GM21717 (cell line): ENCODE data around the gene TBL1X.
"Not testable (repeated sequence)": the region's sequence is repeated elsewhere in the genome, so short reads cannot be mapped to it uniquely, and the experiment has no call there.

Source experiments
- ATAC-seq: cut with Tn5 transposase; IDR thresholded peaks from one replicate; pipeline ENCODE4 v1.9.1; 2021; ENCODE audit warnings: mild to moderate bottlenecking, moderate library complexity; ENCODE audit not compliant: unreplicated experiment

Gene TBL1X

GRCh38 chrX:9464435-9465371 is at the start of gene TBL1X:
Gene TBL1X, plus strand, starts transcription at chrX:9465058. Its CDS starts 188,529 bp downstream, at chrX:9653587.
- ATAC-seq, result peak; percentile 42

- no peak for ATAC-seq
These were observed 48.1 kb upstream of the TBL1X start for GRCh38 chrX:9416562-9417348.

GRCh38 chrX:9418262-9418661 is 46.6 kb upstream of the TBL1X start:
- no peak for ATAC-seq

GRCh38 chrX:9420275-9421265 is 44.3 kb upstream of the TBL1X start:
- ATAC-seq, result no peak

DNA sequence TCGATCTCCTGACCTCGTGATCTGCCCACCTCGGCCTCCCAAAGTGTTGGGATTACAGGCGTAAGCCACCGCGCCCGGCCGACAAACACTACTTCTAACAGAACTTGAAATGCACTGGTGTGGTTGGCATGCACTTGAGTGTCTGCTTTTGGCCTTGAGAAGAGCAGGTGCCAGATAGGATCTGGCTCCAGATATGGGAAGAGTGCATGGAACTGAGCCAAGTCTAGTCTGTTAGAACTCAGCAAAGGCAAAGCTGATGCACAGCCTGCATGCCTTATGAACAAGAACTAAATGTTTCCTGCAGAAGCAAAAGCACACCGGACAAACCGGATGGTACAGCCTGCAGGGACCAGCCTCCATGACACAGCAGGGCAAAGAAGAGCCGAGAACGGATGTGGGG is 35.1 kb upstream of the TBL1X start:
- ATAC-seq, result no peak

- ATAC-seq, result no peak
These were observed 34.4 kb upstream of the TBL1X start for GRCh38 chrX:9430346-9430921.

GRCh38 chrX:9431281-9431680 is 33.6 kb upstream of the TBL1X start:
- ATAC-seq, result no peak

DNA sequence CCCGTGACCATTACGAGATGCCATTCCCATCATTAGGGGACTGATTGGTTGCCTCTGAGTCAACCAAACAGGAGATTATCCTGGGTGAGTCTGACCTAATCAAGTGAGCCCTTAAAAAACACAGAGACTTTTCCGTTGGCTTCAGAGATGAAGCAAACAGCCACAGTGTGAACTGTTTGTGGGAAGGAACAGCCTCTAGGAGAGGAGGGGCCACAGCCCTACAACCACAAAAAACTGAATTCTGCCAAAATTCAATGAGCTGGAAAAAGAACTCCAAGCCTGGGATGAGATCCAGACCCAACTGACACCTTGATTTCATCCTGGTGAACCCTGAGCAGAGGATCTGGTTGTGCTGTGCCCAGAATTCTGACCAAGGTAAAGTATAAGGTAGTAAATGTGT is 31.3 kb upstream of the TBL1X start:
- no peak for ATAC-seq

GRCh38 chrX:9434051-9434550 is 30.8 kb upstream of the TBL1X start:
- no peak for ATAC-seq

- not testable (repeated sequence) for ATAC-seq
These were observed 29.8 kb upstream of the TBL1X start for GRCh38 chrX:9435086-9435485.

- ATAC-seq, result no peak
These were observed 28.0 kb upstream of the TBL1X start for GRCh38 chrX:9436812-9437211.

DNA sequence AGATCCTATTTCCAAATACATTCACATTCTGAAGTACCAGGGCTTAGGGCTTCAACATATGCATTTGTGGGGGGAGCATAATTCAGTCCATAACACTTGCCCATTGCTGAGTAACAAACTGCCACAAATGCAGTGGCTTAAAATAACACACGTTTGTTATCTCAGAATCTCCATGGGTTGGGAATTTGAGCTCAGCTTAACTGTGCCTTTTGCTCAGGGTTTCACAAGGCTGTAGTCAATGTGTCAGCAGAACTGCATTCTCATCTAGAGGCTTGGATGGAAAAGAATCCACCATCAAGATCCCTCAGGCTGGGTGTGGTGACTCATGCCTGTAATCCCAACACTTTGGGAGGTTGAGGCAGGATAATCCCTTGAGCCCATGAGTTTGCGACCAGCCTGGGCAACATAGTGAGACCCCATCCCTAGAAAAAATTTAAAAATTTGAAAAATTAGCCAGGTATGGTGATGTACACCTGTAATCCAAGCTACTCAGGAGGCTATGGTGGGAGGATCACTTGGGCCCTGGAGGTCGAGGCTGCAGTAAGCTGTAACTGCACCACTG is 25.8 kb upstream of the TBL1X start:
- no peak for ATAC-seq

- no peak for ATAC-seq
These were observed 24.6 kb upstream of the TBL1X start for GRCh38 chrX:9440116-9440844.

GRCh38 chrX:9442056-9442455 is 22.8 kb upstream of the TBL1X start:
- no peak for ATAC-seq

DNA sequence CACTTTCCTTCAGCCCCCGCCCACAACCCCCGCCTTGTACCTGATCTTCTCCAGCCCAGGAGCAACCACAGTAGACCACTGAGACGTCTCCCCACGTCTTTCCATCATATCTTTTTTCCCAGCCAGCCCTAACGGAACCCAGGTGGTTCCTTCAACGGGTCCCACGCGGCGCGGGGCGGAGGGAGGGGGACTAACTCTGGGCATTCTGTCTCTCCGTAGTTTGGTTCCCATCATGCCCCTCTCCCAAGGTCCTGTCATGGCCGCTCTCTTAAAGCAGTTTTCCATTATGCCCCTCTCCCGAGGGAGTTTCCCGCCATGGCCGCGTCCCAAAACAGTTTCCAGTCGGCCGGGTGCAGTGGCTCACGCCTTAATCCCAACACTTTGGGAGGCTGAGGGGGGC is 21.5 kb upstream of the TBL1X start:
- ATAC-seq, result no peak

DNA sequence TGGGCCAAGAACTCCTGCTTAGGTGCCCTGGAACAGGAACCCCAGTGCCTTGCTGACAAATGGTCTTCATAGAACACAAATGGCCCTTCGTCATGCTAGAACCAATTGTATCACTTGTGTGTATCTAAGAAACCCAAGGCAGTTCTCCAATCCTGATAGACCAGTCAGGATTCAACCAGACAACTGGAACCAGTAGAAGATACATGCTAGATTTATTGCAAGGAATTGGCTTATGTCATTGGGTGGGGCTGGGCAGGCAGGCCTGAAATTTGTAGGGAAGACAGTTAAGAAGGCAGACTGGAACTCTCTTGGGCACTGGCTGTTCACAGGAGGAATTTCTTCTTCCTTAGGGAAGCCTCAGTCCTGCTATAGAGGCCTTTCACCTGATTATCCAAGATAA is 17.0 kb upstream of the TBL1X start:
- no peak for ATAC-seq

GRCh38 chrX:9456250-9457074 is 8.4 kb upstream of the TBL1X start:
- ATAC-seq, result no peak

DNA sequence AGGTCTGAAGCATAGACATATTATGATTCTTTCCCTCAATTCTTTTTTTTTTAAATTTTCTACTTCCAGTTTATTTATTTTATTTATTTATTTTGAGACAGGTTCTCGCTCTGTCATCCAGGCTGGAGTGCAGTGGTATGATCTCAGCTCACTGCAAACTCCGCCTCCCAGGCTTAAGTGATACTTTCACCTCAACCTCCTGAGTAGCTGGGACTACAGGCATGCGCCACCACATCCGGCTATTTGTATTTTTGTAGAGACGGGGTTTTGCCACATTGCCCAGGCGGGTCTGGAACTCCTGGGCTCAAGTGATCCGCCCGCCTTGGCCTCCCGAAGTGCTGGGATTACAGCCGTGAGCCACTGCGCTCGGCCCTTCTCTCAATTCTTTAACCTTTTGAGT is 6.8 kb upstream of the TBL1X start:
- ATAC-seq, result not testable (repeated sequence)
